HCEC 1CT (cell line): Measurements from ENCODE around the gene RPL31.
"Not testable (repeated sequence)": the region's sequence is repeated elsewhere in the genome, so short reads cannot be mapped to it uniquely, and the experiment has no call there.

Experiments used
- DNase-seq: peaks from one replicate; pipeline ENCODE4 v3.0.0-alpha.2; 2017

RPL31 gene

GRCh38 chr2:101030866-101031554, 28.9 kb downstream of the RPL31 start:
- no peak for DNase-seq

- no peak for DNase-seq
These were observed 30.1 kb downstream of the RPL31 start for GRCh38 chr2:101032084-101032776.

- peak; percentile 43 for DNase-seq
These were observed 34.5 kb downstream of the RPL31 start for GRCh38 chr2:101036562-101036961.

GRCh38 chr2:101037161-101037755, 35.2 kb downstream of the RPL31 start:
- DNase-seq, result no peak

GRCh38 chr2:101038455-101039255, 36.6 kb downstream of the RPL31 start:
- no peak for DNase-seq

GRCh38 chr2:101040072-101040471, 38.0 kb downstream of the RPL31 start:
- no peak for DNase-seq

GRCh38 chr2:101040761-101041160, 38.7 kb downstream of the RPL31 start:
- no peak for DNase-seq

- DNase-seq, result no peak
These were observed 39.3 kb downstream of the RPL31 start for GRCh38 chr2:101041413-101041812.

GRCh38 chr2:101045330-101045729, 43.2 kb downstream of the RPL31 start:
- no peak for DNase-seq

- no peak for DNase-seq
These were observed 45.1 kb downstream of the RPL31 start for GRCh38 chr2:101047075-101047766.

- DNase-seq, result no peak
These were observed 45.7 kb downstream of the RPL31 start for GRCh38 chr2:101047774-101048173.

- no peak for DNase-seq
These were observed 46.7 kb downstream of the RPL31 start for GRCh38 chr2:101048756-101049155.

- DNase-seq, result not testable (repeated sequence)
These were observed 48.8 kb downstream of the RPL31 start for GRCh38 chr2:101050886-101051285.

- DNase-seq, result no peak
These were observed 50.1 kb downstream of the RPL31 start for GRCh38 chr2:101052147-101052546.

GRCh38 chr2:101053117-101053516, 51.0 kb downstream of the RPL31 start:
- no peak for DNase-seq
